GM21360 (cell line): ENCODE data around the gene EP400.
A peak's percentile ranks its signal among the peaks of the same experiment; 100 is the strongest.
"Not testable (repeated sequence)": the region's sequence is repeated elsewhere in the genome, so short reads cannot be mapped to it uniquely, and the experiment has no call there.

Experiments used
- ATAC-seq: cut with Tn5 transposase; IDR thresholded peaks from one replicate; pipeline ENCODE4 v1.9.1; 2021; ENCODE audit warnings: mild to moderate bottlenecking, moderate library complexity; ENCODE audit not compliant: unreplicated experiment

The EP400 gene

DNA sequence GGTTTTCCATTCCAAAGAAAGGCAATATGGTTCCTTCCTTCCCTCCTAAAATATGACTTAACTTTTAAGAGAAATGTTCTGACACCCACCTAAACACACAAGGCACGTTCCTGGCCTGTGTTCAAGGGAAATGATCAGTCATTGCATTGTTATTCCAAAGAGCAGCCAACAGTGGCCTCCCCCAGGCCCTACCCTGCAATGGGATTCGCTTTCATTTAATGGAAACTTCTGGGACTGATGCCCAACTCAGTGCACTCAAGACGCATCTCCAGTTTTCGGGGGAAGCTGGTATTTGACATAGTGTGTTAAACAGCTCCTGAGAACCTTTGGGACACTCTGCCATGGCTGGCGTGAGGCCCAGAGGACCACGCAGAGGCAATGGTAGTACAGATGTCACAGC lies 128.4 kb downstream of the EP400 start:
- no peak for ATAC-seq

DNA sequence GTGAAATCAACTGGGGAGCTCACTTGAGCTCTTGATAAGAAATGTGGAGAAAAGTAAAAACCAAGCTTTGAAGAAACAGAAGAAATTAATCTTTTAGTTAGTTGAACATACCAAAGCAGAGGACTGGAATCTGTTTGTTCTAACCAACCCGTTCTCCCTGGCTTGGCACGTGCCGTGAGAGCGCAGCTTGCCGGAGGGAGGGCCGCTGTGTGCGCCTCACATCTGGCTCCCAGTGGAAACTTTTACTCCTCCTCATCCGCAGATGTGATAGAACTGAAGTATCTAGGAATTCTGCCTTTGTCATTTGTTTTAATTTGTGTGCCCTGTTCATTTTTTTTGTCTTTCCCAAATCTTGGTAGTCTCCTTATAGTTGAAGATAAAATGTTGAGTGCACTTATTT lies 129.5 kb downstream of the EP400 start:
- ATAC-seq, result no peak

DNA sequence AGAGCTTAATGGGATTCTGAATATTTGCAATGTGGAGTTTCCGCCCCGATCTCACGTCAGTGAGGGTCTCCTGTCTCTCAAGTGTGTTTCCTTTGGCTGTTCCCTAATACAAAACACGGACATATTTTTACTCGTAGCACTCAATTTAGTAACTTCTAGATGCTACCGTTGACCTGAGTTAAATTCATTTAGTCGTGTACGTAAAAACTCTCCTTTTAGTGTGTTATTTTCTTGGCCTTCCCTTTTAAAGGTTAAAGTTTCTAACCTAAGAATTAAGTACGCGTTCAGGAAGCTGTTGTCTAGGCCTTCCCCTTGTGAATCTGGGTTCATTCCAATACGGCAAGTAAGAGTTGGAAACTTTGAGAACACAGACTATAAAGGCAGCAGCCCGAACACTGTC lies 130.0 kb downstream of the EP400 start:
- no peak for ATAC-seq

DNA sequence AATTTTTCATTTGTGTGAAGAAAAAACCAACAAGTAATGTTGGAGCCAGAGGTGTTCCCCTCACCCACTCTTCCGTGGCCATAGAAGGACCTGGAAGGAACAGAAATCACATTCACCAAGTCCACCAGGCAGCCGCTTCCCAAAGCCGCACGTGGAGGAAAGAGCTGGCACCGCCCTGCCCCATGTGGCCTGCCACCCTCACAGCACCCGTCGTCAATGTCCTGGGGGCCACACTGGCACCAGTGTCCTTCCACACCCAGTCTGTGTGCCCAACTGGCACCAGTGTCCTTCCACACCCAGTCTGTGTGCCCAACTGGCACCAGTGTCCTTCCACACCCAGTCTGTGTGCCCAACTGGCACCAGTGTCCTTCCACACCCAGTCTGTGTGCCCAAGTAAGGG lies 130.8 kb downstream of the EP400 start:
- ATAC-seq, result not testable (repeated sequence)

DNA sequence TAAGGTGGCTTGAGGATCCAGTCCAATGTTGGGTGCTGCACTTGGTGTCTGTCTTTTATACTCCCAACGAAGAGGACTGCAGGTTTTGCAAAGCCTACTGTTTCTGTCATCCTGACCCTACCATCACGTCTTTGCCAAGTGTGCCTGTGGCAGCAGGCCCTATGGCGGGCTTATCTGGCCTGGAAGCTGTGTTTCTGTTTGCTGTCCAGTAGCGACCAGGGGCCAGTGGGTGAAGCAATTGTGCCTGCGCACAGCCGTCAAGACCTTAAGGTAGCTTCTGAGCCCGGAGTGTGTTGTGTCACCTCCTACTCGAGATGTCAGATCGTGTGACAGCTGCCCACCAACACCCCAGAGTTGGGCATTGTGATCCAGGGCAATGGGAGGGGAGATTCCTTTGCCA lies 131.7 kb downstream of the EP400 start:
- no peak for ATAC-seq

DNA sequence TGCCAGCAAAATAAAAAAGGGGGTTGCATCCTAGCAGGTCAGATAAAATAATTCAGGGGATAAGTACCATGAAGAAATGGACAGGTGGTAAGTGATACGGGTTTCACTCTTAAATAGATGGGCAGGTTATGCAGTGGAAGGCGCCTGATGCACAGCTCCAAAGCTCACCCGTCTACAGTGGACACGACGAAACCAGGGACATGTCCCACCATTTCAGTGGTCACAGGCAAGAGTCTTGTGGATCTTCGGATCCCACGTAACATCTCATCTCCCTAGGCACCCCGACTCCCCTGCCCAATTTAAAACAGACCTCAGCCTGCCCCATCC lies 133.8 kb downstream of the EP400 start:
- ATAC-seq, result no peak

DNA sequence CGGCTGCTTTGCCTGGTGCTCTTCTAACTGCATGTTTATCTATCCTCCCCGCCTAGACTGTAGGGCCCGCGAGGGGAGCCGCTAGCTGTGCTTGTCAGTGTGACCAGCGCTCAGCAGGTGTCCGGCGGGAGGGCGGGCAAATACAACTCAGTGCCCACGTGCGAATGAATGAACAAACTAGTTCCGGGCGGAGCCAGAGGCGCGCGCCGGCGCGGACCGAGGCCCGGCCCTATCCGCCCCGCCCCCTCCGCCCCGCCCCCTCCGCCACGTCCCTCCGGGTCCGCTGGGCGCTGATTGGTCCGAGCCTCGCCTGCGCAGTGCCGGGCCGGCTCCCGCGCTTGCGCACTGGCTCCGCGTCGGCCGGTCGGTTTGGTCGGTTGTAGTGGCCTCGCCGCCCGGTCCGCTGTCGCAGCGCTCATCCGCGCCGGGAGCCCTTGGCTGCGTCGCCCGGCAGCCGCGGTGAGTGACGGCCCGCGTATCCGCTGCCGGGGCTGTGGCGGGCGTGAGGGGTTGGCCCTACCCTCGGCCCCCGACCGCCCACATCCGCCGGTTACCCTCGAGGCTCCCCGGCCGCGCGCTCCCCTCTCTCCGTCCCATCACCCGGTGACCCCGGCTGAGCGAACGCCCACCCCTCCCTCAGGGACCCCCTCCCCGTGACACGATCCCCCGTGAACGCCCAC lies 134.3 kb downstream of the EP400 start:
- ATAC-seq, result peak; percentile 79

DNA sequence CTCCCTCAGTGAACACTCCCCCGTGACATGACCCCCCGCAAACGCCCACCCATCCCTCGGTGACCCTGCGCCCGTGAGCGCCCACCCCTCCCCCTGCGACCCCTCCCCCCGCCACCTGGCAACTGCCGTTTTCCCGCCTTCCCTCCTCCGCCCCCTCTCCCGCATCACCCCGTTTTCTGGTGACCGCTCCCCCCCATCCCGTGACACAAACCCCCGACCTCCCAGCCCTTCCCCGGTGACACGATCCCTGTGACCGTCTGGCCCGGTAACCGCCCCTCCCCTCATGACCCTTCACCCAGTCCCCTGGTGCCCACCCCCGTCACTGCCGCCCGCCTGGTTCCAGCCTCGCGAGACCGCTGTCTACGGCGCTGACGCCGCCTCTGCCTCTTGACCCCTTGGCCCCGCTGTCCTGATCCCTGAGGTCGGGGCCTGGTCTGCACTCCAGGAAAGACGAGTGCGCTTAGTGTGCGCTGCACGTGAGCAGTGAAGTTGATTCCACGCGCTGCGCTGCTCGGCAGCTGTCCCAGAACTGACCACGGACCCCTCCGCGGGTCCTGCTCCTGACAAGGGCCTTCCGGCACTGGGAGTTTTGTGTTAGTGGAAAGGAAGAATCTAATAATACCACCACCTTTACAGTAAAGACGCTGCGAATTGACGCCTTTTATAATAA lies 135.0 kb downstream of the EP400 start:
- peak; percentile 33 for ATAC-seq

DNA sequence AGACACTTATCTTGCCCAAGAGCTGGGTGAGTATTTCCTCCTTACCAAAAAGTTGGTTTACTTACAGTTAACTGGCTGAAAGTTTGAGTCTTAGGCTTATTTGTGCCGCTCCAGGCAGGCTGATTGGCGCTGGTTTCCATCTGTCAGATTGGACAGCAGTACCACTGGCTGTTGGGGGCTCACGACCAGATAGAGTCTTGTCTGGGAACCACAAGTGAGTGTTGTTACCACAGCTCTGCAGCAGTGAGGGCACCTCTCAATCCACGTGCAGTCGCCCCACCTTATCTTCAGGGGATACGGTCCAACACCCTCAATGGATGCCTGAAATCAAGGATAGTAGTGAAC lies 135.5 kb downstream of the EP400 start:
- ATAC-seq, result no peak

DNA sequence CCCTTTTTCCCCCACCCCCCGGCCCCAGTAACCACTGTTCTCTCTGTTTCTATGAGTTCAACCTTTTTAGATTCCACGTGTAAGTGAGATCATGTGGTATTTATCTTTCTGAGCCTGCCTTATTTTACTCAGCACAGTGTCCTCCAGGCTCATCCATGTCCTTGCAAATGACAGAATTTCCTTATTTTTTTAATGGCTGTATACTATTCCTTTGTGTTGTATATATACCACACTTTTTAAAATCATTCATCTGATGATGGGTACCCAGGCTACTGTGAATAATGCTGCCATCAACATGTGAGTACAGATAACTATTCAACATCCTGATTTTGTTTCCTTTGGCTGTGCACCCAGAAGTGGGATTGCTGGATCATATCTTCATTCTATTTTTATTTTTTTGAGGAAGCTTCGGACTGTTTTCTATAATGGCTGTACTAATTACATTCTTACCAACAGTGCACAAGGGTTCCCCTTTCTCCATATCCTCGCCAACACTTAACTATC lies 139.7 kb downstream of the EP400 start:
- ATAC-seq, result no peak

DNA sequence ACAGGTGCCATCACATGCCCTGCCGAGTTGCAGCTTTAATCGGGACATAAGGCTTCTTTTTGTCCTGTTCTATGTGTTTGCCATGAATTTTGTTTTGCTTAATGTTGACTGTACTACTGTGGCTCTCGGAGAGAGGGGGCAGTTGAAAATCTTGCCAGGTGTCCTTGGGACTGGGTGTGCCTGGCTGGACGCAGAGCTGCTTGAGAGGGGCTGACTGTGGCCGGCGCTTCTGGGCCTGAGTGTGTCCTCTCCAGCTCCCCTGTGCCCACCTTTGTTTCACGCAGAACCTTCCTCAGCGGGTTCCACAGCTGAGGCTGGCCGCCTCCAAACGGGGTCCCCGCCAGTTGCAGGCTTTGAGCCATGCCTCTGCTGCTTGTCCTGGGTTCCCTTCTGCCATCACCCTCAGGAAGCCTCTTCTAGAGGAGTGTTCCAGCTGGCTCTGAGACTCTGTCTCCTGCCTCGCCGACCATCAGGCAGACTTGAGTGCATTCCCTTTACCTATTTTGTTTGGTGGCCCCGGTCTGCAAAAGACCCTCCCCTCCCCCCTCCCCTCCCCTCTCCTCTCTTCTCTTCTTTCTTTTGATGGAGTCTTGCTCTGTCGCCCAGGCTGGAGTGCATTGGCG lies 144.6 kb downstream of the EP400 start:
- ATAC-seq, result no peak

DNA sequence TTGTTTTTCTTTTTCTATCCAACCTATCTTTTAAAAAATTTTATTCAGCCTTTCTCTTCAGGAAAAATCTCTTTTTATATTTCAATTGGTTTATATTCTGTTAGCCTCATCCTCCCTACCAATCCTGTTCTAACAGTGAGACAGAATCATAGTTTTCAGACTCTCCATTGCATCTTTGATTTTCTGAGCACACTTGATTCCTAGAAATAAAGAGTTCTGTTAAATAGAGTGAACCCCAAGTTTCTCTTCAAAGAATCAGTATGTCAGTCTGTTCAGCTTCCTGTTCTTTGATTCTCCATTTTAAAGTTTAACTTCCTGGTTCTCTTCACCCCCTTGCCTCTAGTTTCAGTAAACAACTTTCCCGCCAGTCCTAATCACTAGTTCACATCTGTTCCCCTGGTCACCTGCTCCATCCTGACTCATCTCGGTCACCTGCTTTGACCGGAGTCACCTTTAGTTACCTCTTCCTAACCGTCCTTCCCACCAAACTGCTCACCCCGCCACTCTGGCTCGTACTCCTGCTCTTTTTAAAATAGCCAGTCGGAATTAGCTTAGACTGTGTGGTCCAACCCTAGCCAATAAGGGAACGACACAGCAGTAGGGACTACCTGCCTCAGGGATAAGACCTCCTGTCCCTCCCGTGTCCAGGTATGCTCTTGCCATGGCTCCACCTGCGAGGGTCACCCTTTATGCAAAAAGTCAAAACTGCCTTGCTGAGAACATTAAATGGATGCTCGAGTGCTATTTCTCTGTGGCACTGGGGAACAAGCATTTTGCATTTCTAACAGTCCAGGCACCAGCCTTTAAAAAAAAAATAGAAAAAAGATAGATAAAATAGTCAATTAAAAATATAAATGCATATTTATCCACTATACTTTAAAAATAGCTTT lies 146.0 kb downstream of the EP400 start:
- ATAC-seq, result no peak

DNA sequence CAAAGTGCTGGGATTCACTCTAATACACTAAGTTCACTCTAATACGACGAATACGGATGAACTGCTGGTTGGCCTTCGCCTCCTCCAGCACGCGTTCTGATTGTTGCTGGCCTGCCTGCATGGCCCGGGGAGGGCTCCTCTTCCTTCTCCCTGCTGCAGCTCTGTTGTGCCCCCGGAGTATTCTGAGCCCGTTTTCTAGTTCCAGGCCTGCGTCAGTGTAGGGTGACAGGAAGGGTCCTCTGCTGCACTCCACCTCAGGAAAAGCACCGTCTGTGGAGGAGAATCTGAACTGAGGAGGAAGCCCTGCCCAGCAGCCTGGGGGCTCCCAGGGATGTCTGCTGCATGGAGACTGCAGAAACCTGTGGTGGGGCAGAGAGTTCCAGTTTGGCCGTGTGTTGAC lies 150.0 kb downstream of the EP400 start:
- ATAC-seq, result no peak

DNA sequence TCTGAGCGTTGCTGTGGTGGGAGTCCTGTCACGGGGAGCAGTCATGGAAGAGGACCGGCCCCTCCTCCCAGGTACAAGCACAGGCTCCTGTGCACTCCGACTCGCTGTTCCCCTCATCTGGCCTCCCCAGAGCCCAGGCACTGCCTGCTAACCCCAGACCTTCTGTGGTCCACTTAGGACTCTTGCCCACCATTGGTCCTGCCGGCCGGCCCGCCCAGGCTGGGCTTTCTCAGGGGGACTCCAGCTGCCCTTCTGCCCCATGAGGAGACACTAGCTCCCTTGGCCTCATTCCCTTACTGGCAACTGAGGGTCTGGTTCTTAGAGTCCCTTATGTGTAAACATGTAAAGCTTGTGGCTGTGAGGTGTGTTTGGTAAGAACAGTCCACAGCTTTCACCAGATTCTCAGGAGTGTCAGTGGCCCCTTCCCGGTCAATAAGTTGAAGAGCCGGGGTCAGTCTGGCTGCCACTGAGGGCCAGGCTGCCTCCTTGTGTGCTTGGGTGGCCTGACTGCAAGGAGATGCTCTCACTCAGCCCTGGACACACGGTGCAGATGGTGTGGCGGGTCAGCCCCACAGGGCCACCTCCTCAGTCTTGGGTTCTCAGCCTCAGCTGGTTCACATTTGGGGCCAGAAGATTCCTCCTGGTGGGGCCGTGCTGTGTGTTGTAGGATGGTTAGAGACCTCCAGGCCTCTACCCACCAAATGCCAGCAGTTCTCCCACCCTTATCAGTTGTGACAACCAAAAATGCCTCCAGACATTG lies 150.7 kb downstream of the EP400 start:
- ATAC-seq, result no peak

DNA sequence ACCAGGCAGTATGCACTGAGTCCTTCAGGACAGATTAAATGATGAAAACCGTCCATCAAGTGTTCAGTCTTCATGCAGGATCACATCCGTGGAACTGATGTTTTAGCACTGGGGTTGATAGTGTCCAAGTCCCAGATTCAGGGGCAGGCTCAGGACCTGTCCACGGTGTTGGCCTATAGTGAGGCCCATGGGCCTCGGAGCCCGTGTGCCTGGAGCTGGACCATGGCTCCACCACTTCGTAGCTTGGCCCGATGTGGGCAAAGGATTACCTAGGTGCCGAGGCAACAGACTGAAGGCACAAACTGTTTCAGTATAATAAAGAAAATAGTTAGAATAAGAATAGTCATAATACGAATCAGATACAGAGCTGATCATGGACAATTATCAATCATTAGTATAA lies 152.6 kb downstream of the EP400 start:
- ATAC-seq, result no peak

DNA sequence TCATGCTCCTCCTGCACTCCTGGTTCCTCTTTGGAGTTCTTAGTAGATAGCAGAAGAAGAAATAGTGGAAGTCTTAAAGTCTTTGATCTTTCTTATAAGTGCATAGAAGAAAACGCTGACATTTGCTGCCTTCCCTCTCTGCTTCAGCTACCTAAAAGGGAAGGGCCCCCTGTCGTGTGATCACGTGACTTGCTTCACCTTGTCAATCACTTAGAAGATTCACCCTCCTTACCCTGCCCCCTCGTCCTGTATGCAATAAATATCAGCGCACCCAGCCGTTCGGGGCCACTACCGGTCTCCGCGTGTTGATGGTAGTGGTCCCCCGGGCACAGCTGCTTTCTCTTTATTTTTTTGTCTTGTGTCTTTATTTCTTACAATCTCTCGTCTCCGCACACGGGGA lies 153.3 kb downstream of the EP400 start:
- ATAC-seq, result not testable (repeated sequence)

DNA sequence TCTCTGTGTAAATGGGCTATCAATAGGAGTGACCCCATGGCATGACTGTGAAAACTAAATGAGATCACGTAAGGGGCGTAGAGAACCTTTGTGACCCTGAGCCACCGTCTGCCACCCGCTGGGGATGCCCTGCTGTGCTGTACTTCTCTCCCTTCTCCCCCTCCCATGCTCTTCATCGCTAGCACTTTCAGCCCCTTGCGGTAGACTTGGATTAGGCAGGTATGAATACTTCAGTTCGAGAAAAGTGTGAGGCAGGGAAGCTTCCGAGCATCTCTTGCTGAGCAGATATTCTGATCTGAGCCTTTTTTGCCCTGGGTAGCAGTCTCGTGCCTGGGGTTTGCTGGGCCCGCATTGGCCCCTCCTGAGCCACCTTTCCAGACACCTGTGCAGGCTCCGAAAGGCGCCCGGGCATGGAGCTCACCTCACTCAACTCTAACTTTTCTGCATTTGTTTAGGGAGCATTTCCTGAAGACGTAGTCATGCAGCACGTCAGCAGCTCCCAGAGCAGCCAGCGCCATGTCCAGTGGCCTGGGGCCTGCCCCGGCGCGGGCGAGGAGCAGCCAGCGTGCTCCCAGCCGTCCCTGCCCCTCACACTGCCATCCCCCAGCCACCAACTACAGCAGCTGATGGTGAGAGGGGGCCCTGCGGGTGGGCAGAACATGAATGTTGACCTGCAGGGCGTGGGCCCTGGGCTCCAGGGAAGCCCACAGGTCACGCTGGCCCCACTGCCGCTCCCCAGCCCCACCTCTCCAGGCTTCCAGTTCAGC lies 154.0 kb downstream of the EP400 start:
- no peak for ATAC-seq

DNA sequence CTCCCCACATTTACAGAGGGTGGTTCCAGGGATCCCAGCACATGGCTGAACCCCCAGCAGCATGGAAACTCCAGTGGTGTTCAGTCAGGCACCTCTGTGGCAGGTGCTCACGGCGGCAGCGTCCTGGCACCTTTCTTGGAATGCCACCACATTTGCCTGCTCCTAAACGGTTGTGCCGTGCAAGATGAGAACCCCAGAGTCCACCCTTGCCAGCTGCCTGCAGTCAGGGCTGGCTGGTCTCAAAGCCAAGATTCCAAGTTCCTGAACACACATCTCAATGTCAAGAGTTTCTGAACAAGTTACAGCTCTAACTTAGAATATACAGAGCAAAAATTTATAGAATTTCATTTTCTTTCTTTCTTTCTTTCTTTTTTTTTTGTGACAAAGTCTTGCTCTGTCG lies 155.7 kb downstream of the EP400 start:
- no peak for ATAC-seq

DNA sequence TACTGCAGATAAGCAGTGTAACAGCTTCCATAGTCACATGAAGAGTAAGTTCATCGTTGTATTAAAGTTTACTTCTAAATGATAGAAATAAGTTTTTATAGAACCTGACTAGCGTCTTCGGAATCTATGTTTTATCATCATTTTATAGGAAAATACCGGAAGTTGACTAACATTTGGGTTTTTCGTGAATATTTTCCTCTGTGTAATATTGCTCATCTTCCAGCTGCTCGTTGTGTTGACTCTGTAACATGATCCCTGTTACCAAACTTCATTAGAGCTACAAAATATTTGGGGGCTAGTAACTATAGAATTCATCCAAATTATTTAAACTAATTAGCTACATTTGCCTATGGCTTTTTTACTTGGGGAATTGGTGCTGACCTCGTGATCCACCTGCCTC lies 157.2 kb downstream of the EP400 start:
- no peak for ATAC-seq

DNA sequence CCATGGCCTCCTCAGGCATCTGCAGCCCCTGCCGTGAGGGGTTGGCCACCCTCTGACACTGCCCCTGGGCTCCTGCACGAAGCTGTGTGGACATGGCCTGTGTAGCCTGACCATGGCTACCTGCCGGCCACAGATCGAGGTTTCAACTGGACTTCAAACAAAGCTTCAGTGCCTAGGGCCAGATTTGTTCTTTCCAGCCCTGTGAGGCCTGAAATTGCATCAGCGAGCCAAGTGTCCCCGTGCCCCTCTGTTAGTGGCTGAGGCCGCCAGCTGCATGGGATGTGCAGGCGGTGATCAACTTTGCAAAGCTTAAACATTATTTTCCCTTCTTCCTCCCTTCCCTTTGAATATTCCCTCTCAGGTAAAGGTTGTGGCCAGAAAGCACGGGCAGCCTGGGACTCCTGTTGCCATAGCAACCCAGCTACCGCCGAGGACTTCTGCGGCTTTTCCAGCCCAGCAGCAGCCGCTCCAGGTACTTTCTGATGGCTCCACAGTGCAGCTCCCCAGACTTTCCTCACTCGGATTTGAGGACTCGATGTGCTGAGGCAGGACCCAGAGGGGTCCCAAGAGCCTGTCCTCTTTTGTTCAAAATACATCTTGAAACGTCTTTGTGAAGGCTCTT lies 158.6 kb downstream of the EP400 start:
- ATAC-seq, result no peak
